NCI-H2029 treated with DMSO at 0.1 percent for 48 hours (cell line): Measurements from ENCODE around the gene RASSF10.

ENCODE experiments used
- DNase-seq: peaks from one replicate; lab custom pipeline; 2025; lab: John Stamatoyannopoulos, UW

The RASSF10 gene

DNA sequence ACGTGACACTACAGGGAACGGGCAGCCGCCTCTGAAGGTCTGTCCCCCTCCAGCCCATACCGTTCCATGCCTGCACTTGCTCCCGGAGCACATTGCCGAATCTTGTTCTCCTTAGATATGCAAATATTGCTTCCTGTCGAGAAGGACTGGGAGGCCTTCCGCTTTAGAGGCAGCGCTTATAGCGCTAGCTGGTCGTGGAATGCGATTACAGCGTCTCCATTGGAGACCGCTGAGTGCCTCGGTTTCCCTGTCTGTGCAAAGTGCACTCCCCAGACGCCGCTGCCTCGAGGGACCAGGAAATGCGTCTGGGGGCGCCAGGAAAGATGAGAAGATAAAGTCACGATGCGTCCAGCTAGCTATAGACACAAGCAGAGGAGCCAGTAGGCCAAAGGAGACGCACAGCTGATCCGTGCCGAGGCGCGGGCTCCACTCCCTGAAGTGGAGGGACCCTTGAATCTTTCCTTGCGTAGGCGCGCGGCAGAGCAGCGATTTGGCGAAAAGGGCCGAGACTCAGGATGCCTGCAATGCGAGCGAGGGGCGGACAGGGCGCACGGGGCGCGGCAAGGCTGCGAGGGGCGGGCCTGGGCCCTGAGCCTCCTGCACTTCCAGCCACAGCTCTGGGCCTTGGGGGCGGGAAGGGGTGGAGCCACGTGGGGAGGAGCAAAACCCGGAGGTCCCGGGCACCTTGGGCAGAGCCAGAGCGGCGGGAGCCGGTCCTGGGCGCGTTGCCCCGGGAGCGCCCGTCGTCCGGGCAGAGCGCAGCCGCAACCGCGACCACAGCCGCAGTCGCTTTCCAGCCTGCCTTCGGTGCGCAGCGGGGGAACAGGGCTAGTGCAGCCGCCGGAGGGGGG, at the start of gene RASSF10:
TSS of gene RASSF10 (plus strand) at position 692 of the 851 bp plus-strand sequence. CDS start 261 bp downstream, outside the sequence.
- peak; percentile 58 for DNase-seq

DNA sequence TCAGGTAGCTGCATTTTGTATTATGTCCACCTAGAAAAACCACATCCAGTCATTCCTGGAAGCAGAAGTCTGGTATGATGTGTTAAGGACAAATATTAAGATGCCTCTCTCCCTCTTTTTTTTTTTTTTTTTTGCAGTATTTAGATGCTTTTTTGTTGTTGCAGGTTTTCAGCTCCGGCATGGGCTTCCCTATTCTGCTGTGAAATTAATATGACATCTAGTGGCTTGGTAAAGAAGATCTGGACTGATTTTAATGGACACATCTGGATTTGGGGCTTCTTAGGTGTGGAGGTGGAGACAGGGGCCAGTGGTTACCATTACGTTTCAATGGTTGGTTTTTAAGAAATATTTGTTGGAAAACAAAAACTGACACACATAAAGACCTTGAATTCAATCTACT, 47.5 kb upstream of the RASSF10 start:
- no peak for DNase-seq

DNA sequence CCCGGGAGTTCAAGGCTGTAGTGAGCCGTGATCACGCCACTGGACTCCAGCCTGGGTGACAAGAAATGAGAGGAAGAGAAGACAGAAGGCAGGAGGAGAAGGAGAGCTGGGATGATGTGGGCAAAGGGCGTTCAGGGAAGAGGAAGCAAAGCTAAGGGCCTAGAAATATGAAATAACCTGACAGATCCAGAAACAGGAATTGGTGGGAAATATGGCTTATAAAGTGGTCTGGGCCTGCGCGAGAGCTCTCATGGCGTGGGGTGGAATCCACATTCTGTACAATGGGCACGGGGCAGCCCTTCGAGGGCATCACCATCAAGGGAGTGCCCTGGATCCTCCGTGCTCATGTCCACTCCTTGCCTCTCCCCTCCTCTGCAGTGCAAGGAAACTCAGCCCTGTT, 46.8 kb upstream of the RASSF10 start:
- no peak for DNase-seq

DNA sequence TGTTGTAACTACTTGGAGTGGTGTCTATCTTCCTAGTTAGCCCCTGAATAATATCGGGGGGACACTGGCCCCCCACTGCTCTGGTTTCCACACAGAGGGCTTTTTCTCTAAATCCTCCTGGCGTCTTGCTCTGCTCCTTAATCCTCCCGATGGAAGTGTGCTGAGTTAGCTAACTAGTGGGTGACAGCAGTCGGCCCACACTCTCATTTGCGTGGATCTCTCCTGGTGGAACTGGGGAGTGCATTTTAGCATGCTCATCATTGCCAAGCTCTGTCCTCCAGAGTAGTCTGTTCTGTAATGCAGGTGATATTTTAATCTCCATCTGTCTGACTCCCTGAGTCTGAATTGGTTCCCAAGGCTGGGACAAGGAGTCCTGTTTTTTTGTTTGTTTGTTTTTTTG, 46.1 kb upstream of the RASSF10 start:
- no peak for DNase-seq

DNA sequence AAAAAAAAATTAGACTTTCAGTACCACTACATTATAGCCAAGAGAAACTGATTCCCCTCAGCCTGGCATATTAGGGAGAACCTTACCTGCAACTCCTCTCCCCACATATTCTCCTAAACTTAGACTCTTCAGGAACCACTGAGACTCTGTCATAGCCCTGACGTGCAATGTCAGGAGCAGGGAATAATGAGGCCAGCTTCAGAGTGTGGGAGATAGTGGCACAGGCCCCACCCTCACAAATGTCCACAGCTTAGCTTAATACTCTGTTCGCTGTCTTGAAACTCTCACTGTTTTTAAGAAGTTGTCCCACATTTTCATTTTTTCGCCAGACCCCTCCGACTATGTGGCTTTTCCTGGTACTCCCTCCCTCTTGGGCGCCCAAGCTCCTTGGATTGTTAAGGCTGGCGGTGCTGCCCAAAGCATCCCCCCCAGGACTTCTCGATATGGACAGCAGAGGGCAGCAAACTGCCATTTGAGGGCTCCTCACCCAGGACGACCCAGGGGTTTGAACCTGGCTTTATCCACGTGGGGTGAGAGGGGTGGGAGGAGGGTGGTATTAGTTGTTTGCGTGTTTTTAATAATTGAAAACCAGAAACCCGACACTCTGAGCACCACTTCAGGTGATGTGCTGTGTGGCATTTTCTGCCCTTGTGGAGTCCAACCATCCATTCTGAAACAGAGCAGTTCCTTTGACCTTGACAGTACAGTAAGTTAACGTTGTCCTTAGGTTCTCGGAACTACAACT, 45.2 kb upstream of the RASSF10 start:
- DNase-seq = peak; percentile 53

DNA sequence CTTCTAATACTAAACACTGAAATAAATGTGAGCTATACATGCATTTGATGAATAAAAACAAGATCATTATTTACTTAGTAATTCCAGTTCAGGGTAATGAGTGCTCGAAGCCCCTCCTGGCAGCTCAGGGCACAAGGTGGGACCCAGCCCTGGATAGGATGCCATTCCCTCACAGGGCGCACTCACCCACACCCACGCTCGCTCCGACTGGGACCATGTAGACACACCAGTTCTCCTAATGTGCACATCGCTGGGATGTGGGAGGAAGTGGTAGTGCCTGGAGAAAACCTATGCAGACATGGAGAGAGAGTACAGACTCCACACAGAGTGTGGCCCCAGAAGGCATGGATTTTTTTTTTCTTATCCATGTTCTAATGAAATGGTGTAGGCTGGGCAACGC, 44.5 kb upstream of the RASSF10 start:
- no peak for DNase-seq

DNA sequence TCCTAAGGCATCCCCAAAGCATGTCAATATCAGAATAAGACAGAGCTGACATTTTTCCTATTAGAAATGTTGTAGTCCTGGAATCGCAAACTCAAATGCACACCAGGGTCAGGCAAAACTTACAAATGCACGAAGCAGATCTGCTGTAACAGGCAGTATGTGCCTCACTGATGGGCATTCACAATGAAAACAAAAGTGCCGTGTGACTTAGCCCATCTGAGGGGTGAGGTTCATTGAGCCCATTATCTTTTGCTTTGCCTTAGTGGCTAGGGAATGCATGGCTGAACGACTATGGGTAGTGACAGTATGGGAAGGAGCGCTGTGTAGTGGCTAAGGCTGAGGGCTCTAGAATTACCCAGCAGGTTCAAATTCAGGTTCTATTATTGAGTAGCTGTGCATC, 43.1 kb upstream of the RASSF10 start:
- DNase-seq = no peak

DNA sequence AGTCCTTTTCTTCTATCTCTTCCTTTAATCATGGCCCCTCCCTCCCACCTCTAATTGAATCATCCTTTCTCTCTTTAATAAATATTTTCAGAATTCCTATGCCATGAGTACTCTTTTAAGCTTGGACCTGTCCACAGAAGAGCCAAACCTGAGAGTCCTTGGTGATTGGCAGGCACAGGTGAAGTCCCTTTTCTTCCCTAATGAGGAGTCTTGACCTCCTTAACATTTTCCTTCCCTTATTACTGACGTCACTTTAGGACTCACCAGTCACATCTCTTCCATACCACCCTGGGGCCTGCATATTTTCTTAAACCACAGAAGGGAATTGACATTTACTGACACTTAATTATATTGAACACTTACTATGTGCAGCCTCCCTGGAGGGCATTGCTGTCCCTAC, 41.0 kb upstream of the RASSF10 start:
- no peak for DNase-seq

DNA sequence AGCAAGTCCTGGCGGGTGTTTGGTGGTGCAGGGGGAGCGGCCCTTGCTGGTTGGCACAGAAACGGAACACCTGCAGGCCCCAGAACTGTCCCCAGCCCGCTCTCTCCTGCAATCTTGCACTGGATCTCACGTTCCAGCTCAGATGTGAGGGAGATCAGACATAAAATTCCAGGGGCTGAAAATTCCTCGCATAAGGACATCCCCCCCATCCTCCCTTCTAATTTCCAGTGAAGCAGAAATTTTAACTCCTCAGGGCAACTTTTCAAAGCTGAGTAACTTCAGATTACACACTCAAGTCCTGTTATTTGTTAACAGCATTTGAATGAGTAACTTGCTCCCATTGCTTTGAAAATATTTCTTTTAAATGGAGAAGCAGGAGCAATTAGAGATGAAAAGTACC, 40.3 kb upstream of the RASSF10 start:
- no peak for DNase-seq

DNA sequence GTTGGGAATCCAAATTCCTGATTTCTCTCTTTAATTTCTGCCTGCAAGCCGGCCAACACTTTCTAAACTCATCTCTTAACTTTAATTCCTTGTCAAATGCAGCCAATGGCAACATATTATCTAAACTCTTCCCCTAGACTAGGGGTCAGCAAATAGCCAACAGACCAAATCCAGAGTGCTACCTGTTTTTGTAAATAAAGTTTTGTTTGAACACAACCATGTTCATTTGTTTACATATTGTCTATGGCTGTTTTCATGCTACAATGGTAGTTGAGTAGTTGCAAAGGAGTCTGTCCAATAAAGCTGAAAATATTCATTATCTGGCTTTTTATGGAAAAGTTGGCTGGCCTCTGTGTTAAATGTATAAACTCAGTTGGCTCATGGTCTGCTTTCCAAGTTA, 37.2 kb upstream of the RASSF10 start:
- no peak for DNase-seq

DNA sequence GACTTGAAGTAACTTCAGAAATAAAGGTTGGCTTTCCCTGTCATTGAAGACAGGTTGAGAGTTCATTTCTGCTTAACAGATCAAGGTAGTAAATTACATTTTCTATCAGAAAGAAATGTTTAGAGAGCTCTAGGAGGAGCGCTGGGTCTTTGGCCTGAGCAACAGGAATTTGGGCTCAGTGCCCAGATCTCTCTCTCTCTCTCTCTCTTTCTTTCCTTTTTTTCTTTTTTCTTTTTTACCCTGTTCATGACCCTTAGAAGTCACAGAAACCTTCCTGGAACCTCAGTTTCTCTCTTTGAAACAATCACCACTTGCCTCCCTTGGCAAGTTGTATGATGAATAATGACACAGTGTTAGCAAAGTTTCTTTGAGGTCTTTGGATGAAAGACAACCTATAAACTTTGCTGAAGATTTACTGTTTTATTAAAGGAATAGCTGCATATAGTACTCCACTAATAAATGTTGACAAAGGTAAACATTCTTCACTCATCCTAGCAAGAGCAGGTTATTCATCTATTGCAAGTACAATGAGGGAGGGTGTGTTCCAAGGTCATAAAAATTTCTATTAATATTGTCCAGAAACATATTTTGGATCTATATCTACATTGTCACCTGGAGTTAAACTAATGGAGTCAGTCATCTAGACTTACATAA, 35.5 kb upstream of the RASSF10 start:
- no peak for DNase-seq

DNA sequence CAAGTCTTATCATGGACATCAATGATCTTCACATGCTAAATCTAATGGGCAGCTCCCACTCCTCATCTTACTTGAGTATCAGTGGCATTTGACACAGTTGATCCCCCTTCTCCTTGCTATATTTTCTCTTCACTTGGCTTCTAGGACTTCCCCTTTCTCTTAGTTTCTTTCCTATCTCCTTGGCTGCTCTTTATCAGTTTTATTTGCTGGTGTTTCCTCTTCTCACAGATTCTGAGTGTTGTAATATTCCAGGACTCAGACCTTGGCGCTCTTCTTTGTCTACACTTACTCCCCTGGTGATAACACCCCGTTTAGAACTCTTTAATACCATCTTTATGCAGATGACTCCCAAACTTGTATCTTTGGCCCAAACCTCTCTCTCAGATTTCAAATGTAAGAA, 33.9 kb upstream of the RASSF10 start:
- DNase-seq = no peak

DNA sequence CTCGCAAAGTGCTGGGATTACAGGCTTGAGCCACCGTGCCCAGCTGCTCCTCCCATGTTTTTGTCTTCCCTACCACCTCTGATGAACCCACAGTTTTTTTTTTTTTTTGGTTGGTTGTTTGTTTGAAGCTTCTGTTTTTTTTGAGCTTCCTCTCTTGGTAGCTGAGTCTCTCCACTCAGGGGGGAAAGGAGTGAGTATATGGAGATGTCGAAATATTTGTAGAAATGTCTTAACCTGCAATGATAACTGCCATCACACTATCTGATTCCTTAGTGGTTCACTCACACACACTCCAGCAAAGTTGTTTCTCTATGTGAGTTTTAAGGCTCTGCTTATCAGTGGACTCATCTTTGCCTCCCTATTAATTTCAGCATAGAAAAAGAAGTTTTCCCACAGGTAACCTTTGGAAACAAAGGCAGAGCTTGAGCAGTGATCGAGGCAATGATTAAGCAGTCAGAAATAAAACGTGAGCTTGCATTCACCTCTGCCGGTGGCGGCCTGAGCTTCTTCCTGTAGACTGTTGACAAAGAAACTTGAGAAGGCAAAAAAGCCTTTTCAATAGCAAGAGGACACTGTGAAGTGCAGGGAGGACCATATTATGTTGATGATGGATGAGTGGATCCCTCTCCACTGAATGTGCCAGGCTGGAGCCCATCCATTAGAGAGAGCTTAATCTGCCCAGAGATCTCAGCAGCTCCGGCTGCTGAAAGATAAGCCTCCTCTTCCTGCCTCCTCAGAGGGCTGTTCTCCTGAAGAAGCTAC, 29.0 kb upstream of the RASSF10 start:
- DNase-seq = peak; percentile 95

DNA sequence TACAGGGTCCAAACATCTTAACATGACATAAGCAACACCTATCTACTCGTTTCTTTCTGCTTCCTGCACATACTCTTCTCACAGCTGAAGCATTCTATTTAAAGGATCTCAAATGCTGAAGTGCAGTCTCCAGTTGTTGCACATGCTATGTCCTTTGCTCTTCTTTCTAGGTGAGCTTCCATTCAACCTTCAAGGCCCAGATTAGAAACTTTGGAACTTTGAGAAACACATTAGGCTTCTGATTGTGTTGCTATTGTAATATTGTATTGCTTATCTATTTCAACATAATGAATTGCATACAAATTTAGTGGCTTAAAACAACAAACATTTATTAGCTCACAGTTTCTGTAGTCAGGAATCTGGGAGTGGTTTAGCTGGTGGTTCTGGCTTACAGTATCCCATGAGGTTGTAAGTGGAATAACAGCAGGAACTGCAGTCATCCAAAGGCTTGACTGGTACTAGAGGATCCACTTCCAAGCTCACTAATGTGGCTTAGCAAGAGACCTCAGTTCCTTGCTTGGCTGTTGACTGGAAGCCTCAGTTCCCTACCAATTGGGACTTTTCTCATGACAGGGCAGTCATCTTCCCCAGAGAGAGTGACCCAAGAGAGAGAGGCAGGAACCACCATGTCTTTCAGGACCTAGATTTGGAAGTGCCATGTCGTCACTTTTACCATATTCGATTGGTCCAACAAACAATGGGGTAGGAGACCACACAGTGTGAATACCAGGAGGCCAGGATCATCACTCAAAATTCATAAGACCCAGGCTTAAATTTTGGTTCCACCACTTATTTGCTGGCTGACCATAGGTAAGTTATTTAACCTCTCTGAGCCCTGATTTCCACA, 27.2 kb upstream of the RASSF10 start:
- DNase-seq = no peak

DNA sequence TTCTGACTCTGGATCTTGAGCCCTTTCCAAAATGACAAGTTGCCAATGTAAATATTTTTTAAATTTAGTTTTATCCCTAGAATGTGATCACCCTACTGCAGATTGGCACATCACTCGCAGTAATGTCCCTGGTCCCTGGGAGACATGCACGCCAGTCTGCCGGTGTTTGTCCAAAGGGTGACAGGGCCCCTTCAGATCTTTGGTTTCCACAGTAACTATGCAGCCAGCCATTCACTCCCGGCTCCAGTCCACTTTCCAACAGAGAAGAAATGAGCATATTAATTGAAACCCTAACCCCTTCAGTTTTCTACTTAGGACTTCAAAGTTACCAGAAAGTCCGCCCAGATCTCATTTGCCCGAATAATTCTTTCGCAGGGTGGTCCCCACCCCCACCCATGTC, 25.8 kb upstream of the RASSF10 start:
- no peak for DNase-seq

DNA sequence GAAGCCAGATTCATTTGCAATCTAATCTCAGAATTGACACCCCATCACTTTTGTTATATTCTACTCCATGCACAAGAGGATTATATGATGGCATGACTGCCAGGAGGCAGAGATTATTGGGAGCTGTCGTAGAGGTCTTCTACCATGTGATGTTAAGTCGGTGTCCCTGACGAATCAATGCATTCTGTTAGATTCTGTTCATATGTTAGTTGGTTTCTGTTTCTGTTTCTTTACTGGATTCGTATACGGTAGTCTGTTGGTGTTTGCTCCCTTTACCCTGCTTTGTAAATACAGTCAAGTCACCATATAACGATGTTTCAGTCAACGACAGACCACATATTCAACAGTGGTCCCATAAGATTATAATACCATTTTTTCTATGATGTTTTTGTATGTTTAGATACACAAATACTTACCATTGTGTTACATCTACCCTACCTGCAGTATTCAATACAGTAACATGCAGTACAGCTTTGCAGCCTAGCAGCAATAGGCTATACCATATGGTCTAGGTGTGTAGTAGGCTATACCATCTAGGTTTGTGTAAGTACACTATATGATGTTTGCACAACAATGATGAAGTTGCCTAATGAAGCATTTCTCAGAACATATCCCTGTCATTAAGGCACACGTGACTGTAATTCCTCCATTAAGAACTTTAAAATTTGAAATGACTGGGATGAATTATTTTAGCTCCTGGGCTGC, 22.8 kb upstream of the RASSF10 start:
- no peak for DNase-seq

DNA sequence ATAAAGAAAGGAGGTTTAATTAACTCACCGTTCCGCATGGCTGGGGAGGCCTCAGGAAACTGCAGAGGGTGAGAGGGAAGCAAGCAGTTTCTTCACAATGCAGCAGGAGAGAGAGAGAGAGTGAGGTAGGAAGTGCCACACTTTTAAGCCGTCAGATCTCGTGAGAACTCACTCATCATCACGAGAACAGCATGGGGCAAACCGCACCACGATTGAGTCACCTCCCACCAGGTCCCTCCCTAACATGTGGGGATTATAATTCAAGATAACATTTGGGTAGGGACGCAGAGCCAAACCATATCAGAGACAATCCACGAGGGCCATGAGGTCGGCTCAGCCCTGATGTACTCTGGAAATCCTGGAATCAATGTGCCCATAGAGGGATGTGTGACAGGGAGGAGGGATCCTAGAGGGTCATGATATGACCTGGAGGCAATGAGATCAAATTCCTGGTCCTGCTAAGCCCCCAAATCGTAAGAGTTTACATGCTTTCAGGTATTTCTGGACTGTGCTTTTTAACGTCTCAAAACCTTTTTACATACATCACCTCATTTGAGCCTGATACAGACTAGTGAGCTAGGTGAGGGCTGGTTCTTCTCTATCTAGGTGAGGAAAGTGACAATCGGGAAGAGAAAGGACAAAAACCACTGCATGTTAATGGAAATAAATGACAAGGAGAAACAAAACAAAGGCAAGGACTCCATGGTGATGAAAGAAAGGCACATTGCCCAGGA, 19.5 kb upstream of the RASSF10 start:
- DNase-seq = no peak

DNA sequence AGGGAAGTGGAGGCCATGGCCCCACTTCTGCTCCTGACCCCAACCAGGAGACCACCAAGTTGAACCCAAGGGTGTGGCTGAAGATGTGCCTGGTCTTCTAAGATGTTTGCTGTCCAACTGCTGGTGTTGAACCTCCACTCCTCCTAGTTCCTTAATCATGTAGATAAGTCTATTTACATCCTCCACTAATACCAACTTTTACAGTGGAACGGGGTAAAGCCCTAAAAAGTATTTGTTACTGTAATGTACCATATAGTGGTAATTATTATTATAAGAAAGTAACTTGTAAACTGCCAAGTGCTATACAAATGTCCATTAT, 19.0 kb upstream of the RASSF10 start:
- DNase-seq = no peak

DNA sequence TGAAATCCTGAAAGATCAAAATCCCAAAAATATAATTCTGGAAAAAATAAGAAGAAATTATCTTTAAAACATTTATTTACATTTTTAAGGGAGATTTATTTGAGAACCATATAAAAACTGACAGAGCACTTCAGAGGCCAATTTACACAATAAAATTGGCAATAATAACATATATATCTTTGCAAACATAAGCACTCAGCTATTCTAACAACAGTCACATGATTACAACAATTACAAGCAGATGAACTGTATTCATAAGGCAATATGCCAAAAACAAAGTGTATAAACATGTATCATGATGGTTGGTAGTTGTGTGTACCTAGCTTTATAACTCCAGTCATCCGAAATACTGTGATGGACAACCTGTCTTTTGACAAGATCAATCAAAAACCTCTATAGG, 17.7 kb upstream of the RASSF10 start:
- DNase-seq = no peak

DNA sequence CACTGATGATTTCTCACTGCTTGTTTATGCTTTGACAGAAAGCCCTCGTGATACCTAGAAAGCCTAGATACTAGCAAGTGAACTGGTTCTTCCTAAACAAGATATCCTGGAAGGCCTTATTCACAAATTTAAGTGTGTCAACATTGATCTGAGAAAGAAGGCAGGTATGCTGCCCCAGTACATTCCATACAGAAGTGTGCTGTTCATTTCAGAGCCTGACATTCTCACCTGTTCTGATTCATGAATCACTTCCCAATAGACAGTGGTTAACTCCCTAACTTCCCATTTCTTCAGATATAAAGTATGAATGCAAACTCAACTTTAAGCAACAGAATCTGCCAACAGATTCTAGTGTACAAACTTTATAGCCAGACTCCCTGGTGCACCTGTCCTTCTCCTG, 15.5 kb upstream of the RASSF10 start:
- no peak for DNase-seq
